ENCODE measurements around the gene MATN1. TPM values are rescaled to one million over a fixed set of nuclear protein-coding genes. Genes with fewer than 3 reads are reported as not detected.

Gene MATN1
- total and polyA plus RNA-seq, 2 experiments from 2014 or later = 0.47 to 3.7 TPM

DNA sequence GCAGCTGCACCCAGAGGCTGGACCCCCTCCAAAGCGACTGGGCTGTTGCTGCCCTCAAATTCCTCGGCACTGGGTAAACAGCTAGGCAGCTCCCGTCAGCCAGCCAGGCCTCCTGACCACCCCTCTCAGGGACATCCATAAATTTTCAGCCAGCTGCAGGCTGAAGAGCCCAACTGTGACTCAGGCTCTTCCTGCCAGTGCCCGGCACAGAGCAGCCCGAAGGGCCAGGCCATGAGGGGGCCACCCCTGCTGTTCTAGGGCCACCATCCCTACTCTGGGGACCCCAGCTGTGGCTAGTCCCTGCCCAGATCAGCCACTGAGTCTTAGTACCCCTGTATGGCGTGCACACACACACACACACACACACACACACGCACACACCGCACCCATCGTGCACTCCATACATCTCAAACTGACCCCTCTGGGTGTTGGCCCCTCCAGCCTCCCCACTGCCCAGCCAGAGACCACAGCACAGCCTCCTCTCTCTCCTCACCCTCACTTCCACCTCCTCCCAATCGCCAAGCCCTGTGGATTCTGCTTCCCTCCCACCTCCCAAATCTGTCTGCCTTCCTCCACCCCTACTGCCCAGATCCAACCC is 40.4 kb upstream of the MATN1 start:
- Histone ChIP-seq H3K4me1 (ENCODE audit: insufficient read depth) (peaks cover 8% of the 10 kb centered on the region), H3K9me3 (ENCODE audit: low read depth) (no peaks in the 10 kb centered on the region), H2AFZ (no peak overlapping the region), H3K4me3 (no peak overlapping the region), H3K36me3 (replicated peaks; ENCODE audit: insufficient read depth, low read depth) (no peaks in the 10 kb centered on the region), H4K20me1 (ENCODE audit: insufficient read depth, poor library complexity, severe bottlenecking) (no peaks in the 10 kb centered on the region), H3K4me2 (no peak overlapping the region), H3K27me3 (no peaks in the 10 kb centered on the region), H3K79me2 (no peaks in the 10 kb centered on the region), H3K9me2 (replicated peaks; ENCODE audit: insufficient read depth) (no peaks in the 10 kb centered on the region), H3K27ac (no peak overlapping the region)
- TF ChIP-seq CTCF (IDR thresholded peaks at IDR 0.05; ENCODE audit: poor library complexity) (no peak), EZH2 (IDR thresholded peaks at IDR 0.05; ENCODE audit: borderline replicate concordance) (no peak), EZH2phosphoT487 (IDR thresholded peaks at IDR 0.05; ENCODE audit: low read depth, severe bottlenecking, unreplicated experiment) (no peak)
- WGBS (ENCODE audit: low lambda C conversion rate, missing lambda C conversion rate) = 45% methylated on average over 9 of the region's 10 CpGs
- DNase-seq (ENCODE audit: low spot score) = peak; percentile 46

GRCh38 chr1:30762930-30763650 is 39.7 kb upstream of the MATN1 start:
- no peak overlapping the region for H3K27ac ChIP-seq
- DNase-seq (ENCODE audit: low spot score) = no peak
- H3K4me3 ChIP-seq = no peak overlapping the region
- H3K4me2 ChIP-seq = no peak overlapping the region
- no peaks in the 10 kb centered on the region for H3K36me3 ChIP-seq (replicated peaks; ENCODE audit: insufficient read depth, low read depth)
- H3K27me3 ChIP-seq = no peaks in the 10 kb centered on the region
- WGBS (ENCODE audit: low lambda C conversion rate, missing lambda C conversion rate) = 74% methylated on average over 7 of the region's 7 CpGs
- peaks cover 8% of the 10 kb centered on the region for H3K4me1 ChIP-seq (ENCODE audit: insufficient read depth)
- no peak overlapping the region for H2AFZ ChIP-seq
- H3K9me2 ChIP-seq (replicated peaks; ENCODE audit: insufficient read depth) = no peaks in the 10 kb centered on the region
- TF ChIP-seq EZH2phosphoT487 (IDR thresholded peaks at IDR 0.05; ENCODE audit: low read depth, severe bottlenecking, unreplicated experiment) = no peak
- TF ChIP-seq CTCF (IDR thresholded peaks at IDR 0.05; ENCODE audit: poor library complexity) = no peak
- TF ChIP-seq EZH2 (IDR thresholded peaks at IDR 0.05; ENCODE audit: borderline replicate concordance) = no peak
- H3K9me3 ChIP-seq (ENCODE audit: low read depth) = no peaks in the 10 kb centered on the region
- H4K20me1 ChIP-seq (ENCODE audit: insufficient read depth, poor library complexity, severe bottlenecking) = no peaks in the 10 kb centered on the region
- no peaks in the 10 kb centered on the region for H3K79me2 ChIP-seq

DNA sequence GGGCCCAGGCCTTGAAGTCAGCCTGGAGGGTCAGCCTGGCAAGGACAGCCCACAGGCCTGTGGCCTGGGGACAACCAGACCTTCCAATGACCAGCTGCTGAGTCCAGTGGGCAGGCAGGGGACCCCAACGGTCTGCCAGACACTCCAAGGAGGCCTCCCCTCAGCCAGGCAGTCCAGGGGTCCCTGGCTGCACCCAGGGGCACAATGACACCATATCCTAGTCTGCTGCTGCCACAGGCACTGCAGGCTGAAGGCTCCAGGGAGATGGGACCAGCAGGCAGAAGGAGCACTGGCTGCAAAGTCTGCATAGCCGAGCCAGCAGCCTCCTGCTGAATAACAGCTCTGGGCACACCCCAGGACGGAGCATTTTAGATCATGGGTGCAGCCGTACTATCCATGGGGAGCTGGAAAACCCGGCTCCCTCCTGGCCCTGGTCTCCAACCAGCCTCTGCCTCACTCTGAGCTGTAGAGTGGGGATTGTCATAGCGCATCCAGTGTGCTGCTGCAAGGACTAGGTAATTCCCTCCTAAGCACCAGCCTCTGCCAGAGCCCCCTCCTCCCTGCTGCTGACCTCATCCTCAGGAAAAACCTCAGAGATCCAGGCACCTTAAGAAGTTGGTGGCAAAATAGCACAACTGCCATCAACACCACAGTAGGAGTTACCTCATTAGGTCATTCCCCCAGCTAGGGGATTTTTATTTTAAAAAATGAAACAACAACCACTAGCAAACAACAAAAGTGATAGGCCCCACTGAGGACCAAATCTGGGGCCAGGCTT is 39.0 kb upstream of the MATN1 start:
- DNase-seq (ENCODE audit: low spot score) = no peak
- H3K79me2 ChIP-seq = no peaks in the 10 kb centered on the region
- no peak for TF ChIP-seq EZH2phosphoT487 (IDR thresholded peaks at IDR 0.05; ENCODE audit: low read depth, severe bottlenecking, unreplicated experiment)
- no peak for TF ChIP-seq EZH2 (IDR thresholded peaks at IDR 0.05; ENCODE audit: borderline replicate concordance)
- TF ChIP-seq CTCF (IDR thresholded peaks at IDR 0.05; ENCODE audit: poor library complexity) = no peak
- no peaks in the 10 kb centered on the region for H3K9me2 ChIP-seq (replicated peaks; ENCODE audit: insufficient read depth)
- no peak overlapping the region for H3K4me3 ChIP-seq
- H3K27ac ChIP-seq = no peak overlapping the region
- H4K20me1 ChIP-seq (ENCODE audit: insufficient read depth, poor library complexity, severe bottlenecking) = no peaks in the 10 kb centered on the region
- H3K27me3 ChIP-seq = no peaks in the 10 kb centered on the region
- 75% methylated on average over 6 of the region's 6 CpGs for whole genome bisulfite sequencing (ENCODE audit: low lambda C conversion rate, missing lambda C conversion rate)
- no peak overlapping the region for H3K4me2 ChIP-seq
- H3K4me1 ChIP-seq (ENCODE audit: insufficient read depth) = peaks cover 8% of the 10 kb centered on the region
- H2AFZ ChIP-seq = no peak overlapping the region
- H3K36me3 ChIP-seq (replicated peaks; ENCODE audit: insufficient read depth, low read depth) = no peaks in the 10 kb centered on the region
- H3K9me3 ChIP-seq (ENCODE audit: low read depth) = no peaks in the 10 kb centered on the region
